ENCODE data around the gene GEMIN2.
A peak's percentile ranks its signal among the peaks of the same experiment; 100 is the strongest.
"Not testable (repeated sequence)": the region's sequence is repeated elsewhere in the genome, so short reads cannot be mapped to it uniquely, and the experiment has no call there.

The GEMIN2 gene

DNA sequence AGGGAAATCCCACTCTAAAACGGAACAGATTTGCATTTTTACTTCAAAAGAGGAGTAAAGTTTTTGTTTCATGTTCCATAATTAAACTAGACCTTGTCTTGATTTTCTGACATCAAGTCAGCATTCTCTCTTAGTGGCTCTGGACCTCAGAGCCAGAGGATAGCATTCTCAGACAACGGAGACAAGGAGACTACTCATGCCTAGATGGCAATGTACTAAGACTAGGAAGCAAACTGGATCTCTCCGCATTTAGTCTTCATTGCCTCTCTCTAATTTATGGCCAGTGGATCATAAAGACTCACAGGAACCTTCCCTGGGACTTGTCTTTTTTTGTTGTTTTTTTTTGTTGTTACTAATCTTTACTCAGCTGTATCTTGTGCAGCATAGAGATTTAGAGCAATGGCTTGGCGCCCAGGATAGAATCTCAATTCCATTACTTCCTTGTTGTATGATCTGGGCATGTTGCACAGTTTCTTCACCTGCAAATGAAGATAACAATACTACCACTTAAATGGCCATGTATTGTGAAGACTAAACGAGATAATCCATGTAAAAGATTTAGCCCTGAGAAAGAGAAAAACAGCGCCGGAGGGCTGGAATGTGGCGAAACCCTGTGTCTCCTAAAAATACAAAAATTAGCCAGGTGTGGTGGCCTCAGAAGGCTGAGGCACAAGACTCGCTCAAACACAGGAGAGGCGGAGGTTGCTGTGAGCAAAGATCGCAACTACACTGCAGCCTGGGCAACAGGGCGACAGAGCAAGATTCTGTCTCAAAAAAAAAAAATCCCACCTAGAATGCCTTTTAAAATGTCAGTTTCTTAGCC is 4.0 kb upstream of the GEMIN2 start:
- TF ChIP-seq, protein P1, sequence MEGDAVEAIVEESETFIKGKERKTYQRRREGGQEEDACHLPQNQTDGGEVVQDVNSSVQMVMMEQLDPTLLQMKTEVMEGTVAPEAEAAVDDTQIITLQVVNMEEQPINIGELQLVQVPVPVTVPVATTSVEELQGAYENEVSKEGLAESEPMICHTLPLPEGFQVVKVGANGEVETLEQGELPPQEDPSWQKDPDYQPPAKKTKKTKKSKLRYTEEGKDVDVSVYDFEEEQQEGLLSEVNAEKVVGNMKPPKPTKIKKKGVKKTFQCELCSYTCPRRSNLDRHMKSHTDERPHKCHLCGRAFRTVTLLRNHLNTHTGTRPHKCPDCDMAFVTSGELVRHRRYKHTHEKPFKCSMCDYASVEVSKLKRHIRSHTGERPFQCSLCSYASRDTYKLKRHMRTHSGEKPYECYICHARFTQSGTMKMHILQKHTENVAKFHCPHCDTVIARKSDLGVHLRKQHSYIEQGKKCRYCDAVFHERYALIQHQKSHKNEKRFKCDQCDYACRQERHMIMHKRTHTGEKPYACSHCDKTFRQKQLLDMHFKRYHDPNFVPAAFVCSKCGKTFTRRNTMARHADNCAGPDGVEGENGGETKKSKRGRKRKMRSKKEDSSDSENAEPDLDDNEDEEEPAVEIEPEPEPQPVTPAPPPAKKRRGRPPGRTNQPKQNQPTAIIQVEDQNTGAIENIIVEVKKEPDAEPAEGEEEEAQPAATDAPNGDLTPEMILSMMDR (conservative IDR thresholded peaks at IDR 0.05; ENCODE audit: low read depth): no peak
- no peak overlapping the region for H3K27ac ChIP-seq
- CTCF ChIA-PET: interaction anchor here (0.6 kb wide), 1 partner anchor 843 kb away, joined by 5 read pairs; no protein-coding TSS in a partner anchor
- DNase-seq (ENCODE audit: low spot score): no peak
- POLR2A ChIA-PET (ENCODE audit: low non-redundant PET): no interaction called here

DNA sequence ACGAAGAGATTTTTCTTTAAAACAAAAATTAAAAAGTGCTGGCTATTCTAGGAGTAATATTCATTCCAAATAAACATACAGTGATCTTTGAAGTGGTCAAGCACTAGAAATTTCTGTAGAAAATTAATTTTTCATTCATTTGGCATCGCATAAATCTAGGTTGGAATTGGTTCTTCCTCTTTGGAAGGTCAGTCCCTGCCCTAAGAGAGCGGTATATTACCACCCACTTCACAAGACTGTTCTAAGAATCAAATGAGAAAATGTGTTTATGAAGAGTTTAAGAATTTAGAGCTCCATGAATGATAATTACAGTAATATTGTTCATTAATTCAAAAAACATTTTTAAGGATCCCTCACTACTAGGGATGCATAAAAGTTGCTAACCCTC is 444 bp upstream of the GEMIN2 start:
- TF ChIP-seq, protein P1 (conservative IDR thresholded peaks at IDR 0.05; ENCODE audit: low read depth): no peak
- CTCF ChIA-PET: no interaction called here
- POLR2A ChIA-PET (ENCODE audit: low non-redundant PET): interaction anchor here (1.4 kb wide), 1 partner anchor 11 kb away, joined by 4 read pairs; the partner anchor contains the start of gene SEC23A
- peak overlapping the region; percentile 81 for H3K27ac ChIP-seq
- no peak for DNase-seq (ENCODE audit: low spot score)

DNA sequence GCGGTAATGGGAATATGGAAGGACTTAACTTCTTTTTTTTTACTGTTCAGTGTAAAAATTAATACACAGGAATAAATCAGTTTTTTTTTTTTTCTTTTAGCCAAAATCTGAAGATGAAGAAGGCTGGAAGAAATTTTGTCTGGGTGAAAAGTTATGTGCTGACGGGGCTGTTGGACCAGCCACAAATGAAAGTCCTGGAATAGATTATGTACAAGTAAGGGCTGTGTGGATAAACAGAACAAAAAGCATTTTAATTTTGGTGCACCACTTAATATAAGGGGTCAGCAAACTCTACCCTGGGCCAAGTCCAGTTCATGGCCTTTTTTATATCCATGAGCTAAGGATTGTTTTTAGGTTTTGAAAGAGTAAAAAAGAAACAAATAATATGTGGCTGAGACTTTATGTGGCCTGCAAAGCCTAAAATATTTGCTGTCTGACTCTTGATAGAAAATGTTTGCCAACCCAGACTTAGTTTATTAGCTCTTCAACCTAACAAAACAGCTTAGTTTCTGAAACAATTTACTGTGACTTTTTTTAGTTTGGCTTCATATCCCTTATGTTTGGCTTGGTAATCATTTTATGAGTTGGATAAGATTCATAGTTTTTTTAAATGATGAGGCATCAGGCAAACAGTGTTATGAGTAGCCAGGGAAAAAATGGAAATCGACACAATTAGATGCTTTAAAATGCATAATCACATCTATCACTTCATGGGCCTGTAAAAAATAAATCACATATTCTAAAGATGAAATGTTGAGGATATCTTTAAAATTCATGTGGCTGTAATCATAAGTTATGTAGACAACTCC is 8.4 kb downstream of the GEMIN2 start:
- no peak overlapping the region for H3K27ac ChIP-seq
- TF ChIP-seq, protein P1 (conservative IDR thresholded peaks at IDR 0.05; ENCODE audit: low read depth): no peak
- POLR2A ChIA-PET (ENCODE audit: low non-redundant PET): no interaction called here
- DNase-seq (ENCODE audit: low spot score): no peak
- CTCF ChIA-PET: no interaction called here

DNA sequence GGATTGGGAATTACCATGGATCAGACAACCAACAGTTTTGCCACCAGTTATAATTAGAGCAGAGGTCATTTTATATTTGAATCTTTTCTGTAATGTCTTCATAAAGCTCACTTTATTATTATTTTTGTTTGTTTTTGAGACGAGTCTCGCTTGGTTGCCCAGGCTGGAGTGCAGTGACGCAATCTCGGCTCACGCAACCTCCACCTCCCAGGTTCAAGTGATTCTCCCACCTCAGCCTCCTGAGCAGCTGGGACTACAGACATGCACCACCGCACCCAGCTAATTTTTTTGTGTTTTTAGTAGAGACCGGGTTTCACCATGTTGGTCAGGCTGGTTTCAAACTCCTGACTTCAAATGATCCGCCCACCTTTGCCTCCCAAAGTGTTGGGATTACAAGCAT is 23.7 kb downstream of the GEMIN2 start:
- POLR2A ChIA-PET (ENCODE audit: low non-redundant PET); DNase-seq (ENCODE audit: low spot score); H3K27ac ChIP-seq: not testable (repeated sequence)
- CTCF ChIA-PET: interaction anchor here (0.6 to 0.7 kb wide), 2 partner anchors 9 to 232 kb away, joined by 3 read pairs; no protein-coding TSS in a partner anchor

DNA sequence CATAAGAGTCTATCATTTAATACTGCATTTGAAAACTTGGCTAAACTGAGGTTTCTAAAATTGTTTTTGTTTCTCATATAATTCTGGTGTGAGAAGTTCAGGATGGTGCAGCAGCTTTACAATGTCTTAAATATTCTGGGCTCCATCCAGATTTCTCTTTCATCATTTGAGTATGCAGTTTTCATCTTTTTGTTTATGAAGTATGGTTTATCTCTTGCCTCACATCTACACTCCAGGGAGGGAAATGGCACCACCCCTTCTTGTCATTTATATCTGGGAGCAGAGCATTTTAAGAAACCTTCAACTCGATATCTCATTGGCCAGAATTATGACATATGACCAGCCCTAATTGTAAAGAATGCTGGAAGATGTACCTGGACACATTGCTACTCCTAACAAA is 24.3 kb downstream of the GEMIN2 start:
- CTCF ChIA-PET: no interaction called here
- no peak overlapping the region for H3K27ac ChIP-seq
- TF ChIP-seq, protein P1 (conservative IDR thresholded peaks at IDR 0.05; ENCODE audit: low read depth): no peak
- DNase-seq (ENCODE audit: low spot score): no peak
- POLR2A ChIA-PET (ENCODE audit: low non-redundant PET): no interaction called here

DNA sequence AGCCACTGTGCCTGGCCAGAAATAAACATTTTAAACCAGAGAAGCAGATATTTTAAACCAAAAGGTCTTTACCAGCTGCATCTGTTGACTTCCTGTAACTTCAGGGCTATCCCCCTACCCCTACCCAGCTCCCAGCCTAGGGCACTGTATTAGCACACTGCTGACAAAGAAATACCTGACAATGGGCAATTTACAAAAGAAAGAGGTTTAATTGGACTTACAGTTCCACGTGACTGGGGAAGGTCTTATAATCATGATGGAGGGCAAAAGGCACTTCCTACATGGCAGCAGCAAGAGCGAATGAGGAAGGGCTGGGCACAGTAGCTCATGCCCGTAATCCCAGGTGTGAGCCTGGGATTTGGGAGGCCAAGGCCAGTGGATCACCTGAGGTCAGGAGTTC is 26.0 kb downstream of the GEMIN2 start:
- POLR2A ChIA-PET (ENCODE audit: low non-redundant PET): interaction anchor here (0.6 to 0.7 kb wide), 2 partner anchors 15 to 16 kb away, joined by 4 read pairs; no protein-coding TSS in a partner anchor
- CTCF ChIA-PET: no interaction called here
- no peak for DNase-seq (ENCODE audit: low spot score)
- H3K27ac ChIP-seq: no peak overlapping the region
- TF ChIP-seq, protein P1 (conservative IDR thresholded peaks at IDR 0.05; ENCODE audit: low read depth): no peak

DNA sequence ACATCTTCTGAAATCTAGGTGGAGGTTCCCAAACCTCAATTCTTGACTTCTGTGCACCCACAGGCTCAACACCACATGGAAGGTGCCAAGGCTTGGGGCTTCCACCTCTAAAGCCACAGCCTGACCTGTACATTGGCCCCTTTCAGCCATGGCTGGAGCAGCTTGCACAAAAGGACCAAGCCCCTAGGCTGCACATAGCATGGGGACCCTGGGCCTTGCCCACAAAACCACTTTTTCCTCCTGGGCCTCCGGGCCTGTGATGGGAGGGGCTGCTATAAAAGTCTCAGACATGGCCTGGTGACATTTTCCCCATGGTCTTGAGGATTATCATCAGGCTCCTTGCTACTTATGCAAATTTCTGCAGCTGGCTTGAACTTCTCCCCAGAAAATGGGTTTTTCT is 27.5 kb downstream of the GEMIN2 start:
- H3K27ac ChIP-seq; CTCF ChIA-PET; DNase-seq (ENCODE audit: low spot score); POLR2A ChIA-PET (ENCODE audit: low non-redundant PET): not testable (repeated sequence)

DNA sequence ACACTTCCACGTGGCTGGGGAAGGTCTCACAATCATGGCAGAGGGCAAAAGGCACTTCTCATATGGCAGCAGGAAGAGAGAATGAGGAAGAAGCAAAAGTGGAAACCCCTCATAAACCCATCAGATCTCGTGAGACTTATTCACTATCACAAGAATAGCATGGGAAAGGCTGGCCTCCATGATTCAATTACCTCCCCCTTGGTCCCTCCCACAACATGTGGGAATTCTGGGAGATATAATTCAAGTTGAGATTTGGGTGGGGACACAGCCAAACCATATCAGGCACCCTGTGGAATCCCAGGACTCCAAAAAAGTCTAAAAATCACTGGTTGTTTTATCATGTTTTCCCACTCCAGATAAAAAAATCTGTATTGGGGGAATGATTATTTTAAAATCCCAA is 29.1 kb downstream of the GEMIN2 start:
- POLR2A ChIA-PET (ENCODE audit: low non-redundant PET); DNase-seq (ENCODE audit: low spot score); H3K27ac ChIP-seq; CTCF ChIA-PET: not testable (repeated sequence)

Measured in RWPE1 (cell line).